Fibroblast of lung (primary cell): Measurements from ENCODE around the gene PCBP3.

Source experiments
- CTCF ChIP-seq, 2 donors: IDR thresholded peaks in 1 of 2; conservative IDR thresholded peaks in 1 of 2; 1 replicate in 1 of 2; 2 replicates in 1 of 2; pipeline ENCODE4 v1.5.1; 2011 to 2012; ENCODE audit warnings: low read length in 2 of 2, control low read depth in 1 of 2, inconsistent platforms in 1 of 2, low read depth in 1 of 2, mild to moderate bottlenecking in 1 of 2
- EZH2 ChIP-seq: IDR thresholded peaks from 2 replicates; pipeline ENCODE4 v1.5.1; 2012; ENCODE audit warnings: low read length, control low read depth, mild to moderate bottlenecking; ENCODE audit errors: missing control alignments

GRCh38 chr21:45959182-45959581, 315.7 kb downstream of the PCBP3 start:
- no peak for TF ChIP-seq CTCF (conservative IDR thresholded peaks at IDR 0.05 in 1 of 2, IDR thresholded peaks at IDR 0.05 in 1 of 2; ENCODE audit: low read depth in 1 of 2, low read length in 2 of 2)
- TF ChIP-seq EZH2 = no peak
